Common myeloid progenitor, CD34-positive (primary cell): ENCODE data around the gene TPP1.

ENCODE experiments used
- CTCF ChIA-PET: fragments of 350-600 bp; sonication (Branson Sonifier 250); formaldehyde crosslinking; loops from one replicate; lab custom pipeline; 2021; ENCODE audit warnings: antibody characterized with exemption; lab: Charles Lee
- POLR2A ChIA-PET: fragments of 350-600 bp; sonication (Branson Sonifier 250); formaldehyde crosslinking; loops from one replicate; lab custom pipeline; 2021; ENCODE audit warnings: antibody characterized with exemption; lab: Charles Lee
- DNase-seq, 3 donors: peaks; one replicate each; pipeline versions ENCODE4 v3.0.0 to v3.0.0-alpha.2; 2013
- H3K27ac ChIP-seq, 2 experiments: 1 replicate in 1 of 2; 2 replicates in 1 of 2; pipeline ENCODE4 v1.7.0; 2013; ENCODE audit warnings: inconsistent platforms in 2 of 2, low read length in 2 of 2, mild to moderate bottlenecking in 2 of 2, low read depth in 1 of 2, moderate library complexity in 1 of 2; ENCODE audit not compliant: severe bottlenecking in 2 of 2, insufficient read depth in 1 of 2, poor library complexity in 1 of 2
- H3K27me3 ChIP-seq, 5 experiments: replicated peaks in 2 of 5; 1 replicate in 3 of 5; 2 replicates in 2 of 5; pipeline versions ENCODE4 v1.6.1 to v1.7.0; 2013; ENCODE audit warnings: low read length in 4 of 5, mild to moderate bottlenecking in 2 of 5, moderate library complexity in 2 of 5, inconsistent platforms in 1 of 5; ENCODE audit not compliant: insufficient read depth in 5 of 5, control insufficient read depth in 4 of 5
- H3K36me3 ChIP-seq, 4 experiments: 1 replicate in 2 of 4; 2 replicates in 2 of 4; pipeline versions ENCODE4 v1.6.1 to v1.7.0; 2013; ENCODE audit warnings: low read length in 3 of 4, control low read depth in 1 of 4, mild to moderate bottlenecking in 1 of 4; ENCODE audit not compliant: control insufficient read depth in 4 of 4, insufficient read depth in 4 of 4
- H3K4me1 ChIP-seq, 4 experiments: 1 replicate in 3 of 4; 2 replicates in 1 of 4; pipeline versions ENCODE4 v1.6.1 to v1.7.1; 2013; ENCODE audit warnings: low read length in 3 of 4, mild to moderate bottlenecking in 3 of 4, control low read depth in 1 of 4, inconsistent platforms in 1 of 4, moderate library complexity in 1 of 4; ENCODE audit not compliant: control insufficient read depth in 4 of 4, insufficient read depth in 4 of 4; ENCODE audit errors: control extremely low read depth in 1 of 4
- H3K4me3 ChIP-seq, 7 experiments: 1 replicate in 4 of 7; 2 replicates in 3 of 7; pipeline versions ENCODE4 v1.5.1 to v1.7.0; 2013; ENCODE audit warnings: mild to moderate bottlenecking in 7 of 7, low read length in 6 of 7, moderate library complexity in 6 of 7, inconsistent platforms in 2 of 7, low read depth in 2 of 7, control low read depth in 1 of 7; ENCODE audit not compliant: insufficient read depth in 4 of 7, control insufficient read depth in 1 of 7; ENCODE audit errors: extremely low read depth in 1 of 7
- H3K9me3 ChIP-seq, 5 experiments: 1 replicate in 4 of 5; 2 replicates in 1 of 5; pipeline versions ENCODE4 v1.6.1 to v1.7.1; 2013; ENCODE audit warnings: low read length in 4 of 5, mild to moderate bottlenecking in 2 of 5, inconsistent platforms in 1 of 5, low read depth in 1 of 5, moderate library complexity in 1 of 5; ENCODE audit not compliant: control insufficient read depth in 4 of 5, insufficient read depth in 2 of 5; ENCODE audit errors: control extremely low read depth in 1 of 5
- WGBS: methylation state at CpG from one replicate; pipeline ENCODE4 v1.1.5; 2013; ENCODE audit not compliant: insufficient coverage; 5-methylcytosine and 5-hydroxymethylcytosine counted together

Gene TPP1

DNA sequence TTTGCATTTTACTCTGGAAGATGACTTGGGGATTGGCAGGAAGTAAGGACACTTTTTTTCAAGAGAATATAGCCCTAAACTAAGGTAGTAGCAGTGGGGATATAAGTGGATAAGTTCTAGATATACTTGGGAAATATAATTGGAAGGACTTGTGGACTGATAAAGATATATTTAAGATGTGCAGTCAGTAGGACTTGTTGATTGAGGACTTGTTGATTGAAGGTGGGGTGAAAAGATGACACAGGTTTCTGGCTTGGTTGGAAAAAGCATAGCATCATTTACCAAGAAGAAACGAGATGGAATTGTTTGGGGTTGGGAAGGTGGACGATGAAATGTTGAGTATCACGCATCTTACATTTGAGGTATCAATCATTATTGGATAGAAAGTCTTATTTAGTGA is 5.7 kb downstream of the TPP1 start:
- Histone ChIP-seq H3K36me3 (peaks cover 7 to 62% (median 46%) of the 10 kb centered on the region in 4 experiments), H3K9me3 (no peaks in the 10 kb centered on the region), H3K27ac (no peak overlapping the region), H3K27me3 (no peaks in the 10 kb centered on the region), H3K4me3 (no peak overlapping the region), H3K4me1 (peaks cover 15 to 45% (median 42%) of the 10 kb centered on the region in 4 experiments)
- no peak for DNase-seq
- CTCF ChIA-PET, result interaction anchor here (1.2 to 2.4 kb wide), 7 partner anchors 8 to 66 kb away, joined by 3 to 16 read pairs (median 5); partner anchors contain the start of genes ILK and RRP8
- 98% methylated on average over 3 of the region's 3 CpGs for WGBS
- POLR2A ChIA-PET, result no interaction called here

DNA sequence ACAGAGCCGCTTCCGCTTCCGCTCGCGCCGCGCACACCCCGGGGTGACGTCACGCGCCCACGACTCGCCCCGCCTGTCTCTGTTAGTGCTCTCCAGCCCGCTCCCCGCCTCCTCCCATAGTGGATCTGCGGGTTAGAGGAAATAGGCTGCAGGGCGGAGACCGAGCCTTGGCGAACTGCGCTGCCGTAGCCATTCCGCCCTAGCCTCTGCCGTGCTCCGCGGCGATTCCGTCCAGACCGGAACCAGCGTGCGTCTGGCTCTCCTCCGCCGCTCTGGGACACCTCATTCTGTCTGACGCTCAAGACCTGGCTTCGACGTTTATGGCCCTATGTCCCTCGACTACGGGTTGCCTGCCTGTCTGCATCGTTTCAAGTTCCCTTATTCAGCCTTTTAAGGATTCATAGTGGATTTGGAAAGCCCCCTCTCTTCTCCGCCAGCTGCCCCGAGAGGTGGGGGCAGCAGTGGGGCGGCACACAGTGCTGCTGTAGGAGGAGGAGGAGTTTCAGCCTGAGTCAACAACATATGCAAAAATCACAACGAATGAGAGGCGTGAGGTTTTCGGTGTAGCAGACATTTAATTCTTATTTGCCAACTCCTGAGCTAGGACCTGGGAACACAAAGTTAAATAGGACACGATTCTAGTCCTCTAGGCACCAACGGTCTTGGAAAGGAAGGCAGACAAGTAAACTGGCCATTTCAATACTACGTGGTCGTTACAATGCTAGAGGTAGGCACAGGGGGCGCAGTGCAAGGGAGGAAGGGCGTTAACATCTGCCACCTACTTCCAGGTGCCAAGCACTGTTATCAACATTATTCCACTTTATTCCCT is 6.8 kb downstream of the TPP1 start, which contains the start of gene TAF10:
TAF10 (minus strand) TSS at position 4 of the 829 bp plus-strand sequence. CDS start 27 bp downstream, outside the sequence.
- peaks cover 7 to 69% (median 52%) of the 10 kb centered on the region in 4 experiments for H3K36me3 ChIP-seq

DNA sequence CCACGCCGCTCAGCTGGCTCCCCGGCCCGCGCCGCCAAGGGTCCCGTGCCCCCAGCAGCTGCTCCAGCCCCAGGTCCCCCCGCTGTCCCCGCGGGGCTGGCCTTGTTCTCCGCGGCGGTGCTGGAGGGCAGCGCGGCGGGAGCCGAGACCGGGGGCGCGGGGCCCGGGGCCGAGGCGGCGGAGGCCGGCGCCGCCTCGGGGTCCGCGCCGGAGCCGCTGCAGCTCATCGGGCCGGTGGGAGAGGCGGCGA is 7.3 kb downstream of the TPP1 start:
- peak overlapping the region; percentile 47 to 87 (median 75) for H3K4me3 ChIP-seq
- 0% methylated on average over 27 of the region's 36 CpGs for WGBS
- peaks cover 7 to 69% (median 51%) of the 10 kb centered on the region in 4 experiments for H3K36me3 ChIP-seq
- no peaks in the 10 kb centered on the region for H3K27me3 ChIP-seq
- peaks cover 17 to 48% (median 43%) of the 10 kb centered on the region in 4 experiments for H3K4me1 ChIP-seq
- ChIA-PET CTCF (interaction anchor here (0.9 to 2.6 kb wide), 10 partner anchors 10 to 71 kb away, joined by 3 to 16 read pairs (median 3); partner anchors contain the start of gene MRPL17), POLR2A (interaction anchor here (0.6 to 1.4 kb wide), 4 partner anchors 9 to 130 kb away, joined by 3 to 4 read pairs (median 4); partner anchors contain the start of genes ARFIP2, ILK, RRP8 and TIMM10B)
- DNase-seq, result no peak
- no peaks in the 10 kb centered on the region for H3K9me3 ChIP-seq
- peak overlapping the region; percentile 80 to 91 for H3K27ac ChIP-seq

More for the DNA sequence above, 6.8 kb downstream of the TPP1 start, which contains the start of gene TAF10:
- Histone ChIP-seq H3K9me3 (no peaks in the 10 kb centered on the region), H3K4me1 (peaks cover 13 to 45% (median 43%) of the 10 kb centered on the region in 4 experiments), H3K27me3 (no peaks in the 10 kb centered on the region), H3K4me3 (peak within 1 kb of the TSS; percentile 47 to 87 (median 75)), H3K27ac (peak within 1 kb of the TSS; percentile 80 to 91)
- peak; percentile 97 to 98 (median 97) for DNase-seq
- under 1% methylated on average over 48 of the region's 51 CpGs for WGBS
- ChIA-PET CTCF (interaction anchor here (0.9 to 2.6 kb wide), 11 partner anchors 9 to 71 kb away, joined by 3 to 16 read pairs (median 3); partner anchors contain the start of genes ILK, MRPL17 and RRP8), POLR2A (interaction anchor here (0.6 to 1.4 kb wide), 5 partner anchors 9 to 131 kb away, joined by 3 to 4 read pairs (median 3); partner anchors contain the start of genes ARFIP2, ILK, MRPL17 and RRP8)

DNA sequence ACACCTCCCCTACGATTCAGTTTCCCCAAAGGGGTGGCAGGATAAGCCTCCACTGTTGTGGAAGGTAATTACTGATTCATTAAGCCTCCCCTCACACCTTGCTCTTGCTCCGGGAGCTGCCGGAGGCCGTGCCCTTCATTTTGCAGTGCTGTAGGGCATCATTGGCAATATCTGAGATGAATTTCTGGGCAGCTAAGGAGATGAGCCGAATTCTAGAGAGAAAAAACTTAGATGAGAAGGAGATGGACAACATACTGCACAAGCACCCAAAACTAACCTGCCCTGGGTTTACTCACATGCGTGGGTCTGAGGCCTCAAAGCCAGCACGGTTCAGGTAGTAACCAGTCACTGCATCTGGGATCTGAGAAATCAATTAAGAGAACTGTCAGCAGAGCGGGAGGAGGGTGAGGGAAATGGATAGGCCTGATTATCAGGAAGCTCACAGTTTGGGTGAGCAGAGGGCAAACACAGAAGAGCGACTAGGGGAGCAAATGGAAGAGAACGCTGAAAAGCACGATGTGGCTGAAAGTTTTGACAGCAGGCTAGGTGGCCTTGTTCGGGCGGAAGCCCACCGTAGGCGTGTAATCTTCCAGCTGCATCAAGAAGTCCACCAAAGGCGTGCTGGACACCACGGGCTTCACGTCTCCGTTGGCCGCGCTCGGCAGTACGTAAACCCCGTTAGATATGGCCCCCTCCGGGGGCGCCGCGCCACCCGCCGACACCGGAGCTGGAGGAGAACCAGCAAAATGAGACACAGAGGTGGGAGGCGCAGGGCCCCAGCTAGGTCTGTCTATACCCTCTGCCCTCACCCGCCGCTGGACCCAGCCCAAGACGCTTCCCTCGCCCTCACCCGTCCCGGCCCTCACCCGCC is 7.9 kb downstream of the TPP1 start:
- WGBS, result 15% methylated on average over 34 of the region's 39 CpGs
- H3K36me3 ChIP-seq, result peaks cover 7 to 64% (median 47%) of the 10 kb centered on the region in 4 experiments
- H3K9me3 ChIP-seq, result no peaks in the 10 kb centered on the region
- POLR2A ChIA-PET, result interaction anchor here (1.1 to 1.4 kb wide), 3 partner anchors 8 to 130 kb away, joined by 3 to 4 read pairs (median 4); partner anchors contain the start of genes ARFIP2, ILK, RRP8 and TIMM10B
- H3K27me3 ChIP-seq, result no peaks in the 10 kb centered on the region
- CTCF ChIA-PET, result interaction anchor here (0.9 to 2.6 kb wide), 7 partner anchors 11 to 72 kb away, joined by 3 to 16 read pairs (median 7); partner anchors contain the start of gene MRPL17
- peak overlapping the region; percentile 55 to 91 for H3K27ac ChIP-seq
- DNase-seq, result peak in 1 of 3 donors; percentile 29
- peaks cover 21 to 53% (median 48%) of the 10 kb centered on the region in 4 experiments for H3K4me1 ChIP-seq
- H3K4me3 ChIP-seq, result peak overlapping the region; percentile 47 to 87 (median 75)

DNA sequence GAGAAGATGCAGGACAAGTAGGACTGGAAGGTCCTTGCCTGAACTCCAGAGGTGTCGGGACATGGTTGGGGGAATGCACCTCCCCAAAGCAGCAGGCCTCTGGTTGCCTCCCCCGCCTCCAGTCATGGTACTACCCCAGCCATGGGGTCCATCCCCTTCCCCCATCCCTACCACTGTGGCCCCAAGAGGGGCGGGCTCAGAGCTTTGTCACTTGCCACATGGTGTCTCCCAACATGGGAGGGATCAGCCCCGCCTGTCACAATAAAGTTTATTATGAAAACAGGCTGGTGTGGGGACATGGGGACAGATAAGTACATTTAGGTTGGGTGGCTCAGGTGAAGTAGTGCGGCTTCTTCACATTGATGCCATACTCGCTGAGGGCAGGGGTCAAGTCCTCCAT is 8.6 kb downstream of the TPP1 start:
- ChIA-PET POLR2A (no interaction called here), CTCF (interaction anchor here (2.6 kb wide), 1 partner anchor 14 kb away, joined by 7 read pairs; no protein-coding TSS in a partner anchor)
- H3K4me3 ChIP-seq, result peak overlapping the region in 2 of 7 experiments; percentile 75 to 87
- no peaks in the 10 kb centered on the region for H3K9me3 ChIP-seq
- no peak overlapping the region for H3K27ac ChIP-seq
- DNase-seq, result no peak
- H3K36me3 ChIP-seq, result peaks cover 7 to 57% (median 41%) of the 10 kb centered on the region in 4 experiments
- no peaks in the 10 kb centered on the region for H3K27me3 ChIP-seq
- 96% methylated on average over 6 of the region's 6 CpGs for WGBS
- H3K4me1 ChIP-seq, result peaks cover 23 to 59% (median 54%) of the 10 kb centered on the region in 4 experiments

DNA sequence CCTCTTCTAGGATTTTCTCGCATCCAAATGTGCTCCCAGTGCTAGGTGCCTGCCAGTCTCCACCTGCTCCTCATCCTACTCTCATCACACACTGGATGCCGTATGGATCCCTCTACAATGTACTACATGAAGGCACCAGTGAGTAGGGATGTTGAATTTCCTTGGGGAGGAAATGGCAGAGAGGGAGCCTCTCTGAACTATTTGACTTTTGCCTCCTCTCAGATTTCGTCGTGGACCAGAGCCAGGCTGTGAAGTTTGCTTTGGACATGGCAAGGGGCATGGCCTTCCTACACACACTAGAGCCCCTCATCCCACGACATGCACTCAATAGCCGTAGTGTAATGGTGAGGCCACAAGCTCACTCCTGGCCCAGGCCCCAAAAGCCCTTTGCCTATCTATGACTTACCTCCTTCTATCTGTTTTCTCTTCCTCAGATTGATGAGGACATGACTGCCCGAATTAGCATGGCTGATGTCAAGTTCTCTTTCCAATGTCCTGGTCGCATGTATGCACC is 9.7 kb downstream of the TPP1 start:
- WGBS, result 98% methylated on average over 6 of the region's 8 CpGs
- Histone ChIP-seq H3K4me3 (no peak overlapping the region), H3K27me3 (no peaks in the 10 kb centered on the region), H3K27ac (peak overlapping the region in 1 of 2 experiments; percentile 67), H3K4me1 (peaks cover 33 to 69% (median 63%) of the 10 kb centered on the region in 4 experiments), H3K9me3 (no peaks in the 10 kb centered on the region), H3K36me3 (peaks cover 7 to 47% (median 35%) of the 10 kb centered on the region in 4 experiments)
- DNase-seq, result no peak
- ChIA-PET CTCF (interaction anchor here (3.2 kb wide), 1 partner anchor 9 kb away, joined by 24 read pairs; the partner anchor contains the start of gene TPP1), POLR2A (no interaction called here)
